ENCODE results near the gene SEMA4C.

DNA sequence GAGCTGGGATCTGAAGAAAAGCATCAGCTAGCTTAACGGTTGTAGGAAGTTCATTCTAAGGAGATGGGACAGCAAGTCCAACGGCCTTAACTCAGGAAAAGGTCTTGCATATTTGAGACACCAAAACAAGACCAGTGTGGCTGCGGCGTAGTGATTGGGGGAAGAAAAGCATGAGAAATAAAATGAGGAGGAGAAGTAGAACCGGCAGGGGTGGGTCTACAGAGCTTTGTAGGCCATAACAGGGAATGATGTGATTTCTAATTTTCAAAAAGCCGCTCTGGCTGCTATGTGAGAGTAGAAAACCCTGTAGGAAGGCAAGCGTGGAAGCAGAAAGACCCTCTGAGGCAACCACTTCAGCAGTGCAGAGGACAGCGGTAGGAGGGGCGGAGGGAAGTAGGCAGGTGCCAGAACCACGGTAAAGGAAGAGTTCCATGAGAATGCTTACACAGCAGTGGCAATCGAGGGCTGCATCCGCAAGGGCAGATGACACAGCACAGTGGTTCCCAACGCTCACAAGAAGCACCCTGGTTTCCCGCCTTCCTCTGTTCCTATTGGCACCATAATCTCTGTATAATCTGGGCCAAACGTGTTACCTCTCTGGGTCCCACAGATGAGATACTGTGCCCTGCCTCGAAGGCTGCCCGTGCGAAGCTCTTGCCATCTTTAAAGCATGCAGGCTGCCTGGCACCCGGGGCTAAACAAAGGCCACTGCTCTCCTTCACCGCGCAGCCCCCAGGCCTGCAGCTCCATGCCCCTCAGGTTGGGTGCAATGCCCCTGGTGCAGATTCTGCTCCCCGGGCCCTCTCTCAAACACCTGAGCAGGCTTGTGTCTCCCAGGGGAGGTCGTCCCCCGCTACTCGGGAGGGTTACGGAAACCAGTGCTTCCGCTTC is 12.9 kb downstream of the SEMA4C start:
- TF ChIP-seq POLR2A (IDR thresholded peaks at IDR 0.05), result no peak
- TF ChIP-seq, protein P1, sequence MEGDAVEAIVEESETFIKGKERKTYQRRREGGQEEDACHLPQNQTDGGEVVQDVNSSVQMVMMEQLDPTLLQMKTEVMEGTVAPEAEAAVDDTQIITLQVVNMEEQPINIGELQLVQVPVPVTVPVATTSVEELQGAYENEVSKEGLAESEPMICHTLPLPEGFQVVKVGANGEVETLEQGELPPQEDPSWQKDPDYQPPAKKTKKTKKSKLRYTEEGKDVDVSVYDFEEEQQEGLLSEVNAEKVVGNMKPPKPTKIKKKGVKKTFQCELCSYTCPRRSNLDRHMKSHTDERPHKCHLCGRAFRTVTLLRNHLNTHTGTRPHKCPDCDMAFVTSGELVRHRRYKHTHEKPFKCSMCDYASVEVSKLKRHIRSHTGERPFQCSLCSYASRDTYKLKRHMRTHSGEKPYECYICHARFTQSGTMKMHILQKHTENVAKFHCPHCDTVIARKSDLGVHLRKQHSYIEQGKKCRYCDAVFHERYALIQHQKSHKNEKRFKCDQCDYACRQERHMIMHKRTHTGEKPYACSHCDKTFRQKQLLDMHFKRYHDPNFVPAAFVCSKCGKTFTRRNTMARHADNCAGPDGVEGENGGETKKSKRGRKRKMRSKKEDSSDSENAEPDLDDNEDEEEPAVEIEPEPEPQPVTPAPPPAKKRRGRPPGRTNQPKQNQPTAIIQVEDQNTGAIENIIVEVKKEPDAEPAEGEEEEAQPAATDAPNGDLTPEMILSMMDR (IDR thresholded peaks at IDR 0.05), result no peak

All from testis (tissue), 2 donors.